ENCODE results near the gene ROBO1. TPM values are rescaled to one million over a fixed set of nuclear protein-coding genes. Genes with fewer than 3 reads are reported as not detected.

Gene ROBO1
- total and polyA plus RNA-seq, 2 of the 8 experiments (the other 6 are each of a cell fraction or from before 2014, with no cell fraction given), result 51.4 to 91.0 TPM

- no peak overlapping the region for H3K9ac ChIP-seq (replicated peaks in 1 of 4; ENCODE audit: extremely low read depth in 1 of 4, low read depth in 3 of 4, low read length in 3 of 4)
- no peak overlapping the region for H2AFZ ChIP-seq (ENCODE audit: low read length)
- no peak overlapping the region for H3K14ac ChIP-seq (ENCODE audit: insufficient read length)
- no peak overlapping the region for H4K5ac ChIP-seq (ENCODE audit: insufficient read length, low read depth, low read length)
- H3K23ac ChIP-seq (ENCODE audit: insufficient read length), result no peak overlapping the region
- H3K79me2 ChIP-seq (ENCODE audit: control insufficient read depth in 1 of 2, insufficient read depth in 2 of 2, low read length in 2 of 2), result no peaks in the 10 kb centered on the region
- no peak overlapping the region for H3K18ac ChIP-seq (ENCODE audit: extremely low read depth, low read length)
- no peaks in the 10 kb centered on the region for H3K79me1 ChIP-seq (ENCODE audit: low read depth, low read length)
- H3K9me3 ChIP-seq (ENCODE audit: insufficient read depth in 2 of 2, low read depth in 1 of 2, low read length in 1 of 2), result no peaks in the 10 kb centered on the region; a peak in 1 of 4 replicates
- no peak overlapping the region for H2BK5ac ChIP-seq (ENCODE audit: low read depth, low read length)
- no peak overlapping the region for H3K56ac ChIP-seq (replicated peaks; ENCODE audit: insufficient read length, low read depth, low read length)
- H3K4me2 ChIP-seq (ENCODE audit: insufficient read depth in 1 of 2, low read depth in 2 of 2, low read length in 2 of 2), result no peak overlapping the region
- TF ChIP-seq BCL11A (IDR thresholded peaks at IDR 0.05; ENCODE audit: low read depth in 2 of 2, low read length in 2 of 2) (no peak), EP300 (IDR thresholded peaks at IDR 0.05; ENCODE audit: borderline replicate concordance in 1 of 2, low read depth in 2 of 2, low read length in 2 of 2) (no peak), HDAC2 (IDR thresholded peaks at IDR 0.05; ENCODE audit: borderline replicate concordance in 1 of 2, low read depth in 2 of 2, low read length in 2 of 2) (no peak), SP1 (IDR thresholded peaks at IDR 0.05; ENCODE audit: low read depth, low read length) (no peak), FOSL1 (IDR thresholded peaks at IDR 0.05; ENCODE audit: insufficient read depth, low read depth, low read length) (no peak)
- no peaks in the 10 kb centered on the region for H4K20me1 ChIP-seq (replicated peaks in 1 of 2; ENCODE audit: control insufficient read depth in 1 of 2, insufficient read depth in 2 of 2, low read length in 2 of 2)
- ChIA-PET CTCF (ENCODE audit: partially characterized antibody) (interaction anchor here (1.5 to 1.9 kb wide), 2 partner anchors 23 to 272 kb away, joined by 3 to 9 read pairs; no protein-coding TSS in a partner anchor), POLR2A (ENCODE audit: partially characterized antibody) (no interaction called here)
- no peak overlapping the region for H2BK15ac ChIP-seq (ENCODE audit: low read length)
- no peak overlapping the region for H3K4ac ChIP-seq (replicated peaks; ENCODE audit: insufficient read length, low read depth, low read length)
- H3K27me3 ChIP-seq (replicated peaks in 1 of 4; ENCODE audit: control insufficient read depth in 3 of 4, extremely low read depth in 1 of 4, insufficient read depth in 3 of 4, low read length in 3 of 4), result peaks cover 0 to 1% (median 0%) of the 10 kb centered on the region in 4 experiments; a peak in 1 of 7 replicates
- DNase-seq (ENCODE audit: low read depth in 1 of 2, low spot score in 2 of 2) (no peak), FAIRE-seq (no peak)
- no peak overlapping the region for H2BK120ac ChIP-seq (replicated peaks; ENCODE audit: low read depth, low read length)
- no peak overlapping the region for H3K4me3 ChIP-seq (ENCODE audit: extremely low read depth in 1 of 4, insufficient read depth in 2 of 4, low read depth in 3 of 4, low read length in 4 of 4)
- H3K27ac ChIP-seq (ENCODE audit: low read depth, low read length), result no peak overlapping the region
- no peaks in the 10 kb centered on the region for H3K23me2 ChIP-seq (ENCODE audit: low read depth, low read length)
- H3K36me3 ChIP-seq (ENCODE audit: control insufficient read depth in 2 of 4, insufficient read depth in 4 of 4, low read length in 3 of 4), result no peaks in the 10 kb centered on the region
- H2BK20ac ChIP-seq (ENCODE audit: low read length), result no peak overlapping the region
- H2AK5ac ChIP-seq (ENCODE audit: low read depth, low read length), result no peak overlapping the region
- no peak overlapping the region for H4K91ac ChIP-seq (replicated peaks; ENCODE audit: insufficient read length, low read length)
- 91% methylated on average over 4 of the region's 4 CpGs; no CpG with 5 or more reads in 1 of the 2 experiments for WGBS, 2 experiments (ENCODE audit: extremely low coverage in 1 of 2, insufficient coverage in 1 of 2, insufficient read length in 1 of 2, insufficient replicate concordance in 2 of 2, low coverage in 1 of 2, low lambda C conversion rate in 2 of 2, missing lambda C conversion rate in 1 of 2)
- H2BK12ac ChIP-seq (ENCODE audit: low read depth, low read length), result no peak overlapping the region
- no peaks in the 10 kb centered on the region; a peak in 1 of 7 replicates for H3K4me1 ChIP-seq (replicated peaks in 1 of 4; ENCODE audit: control insufficient read depth in 3 of 4, insufficient read depth in 4 of 4, low read length in 3 of 4)
- H4K8ac ChIP-seq (ENCODE audit: extremely low read depth, insufficient read depth, low read length), result no peak overlapping the region
These were observed 409.5 kb downstream of the ROBO1 start for GRCh38 chr3:79358327-79358726.
